Aorta (tissue), 5 donors: ENCODE data around the gene SV2C. TPM values are rescaled to one million over a fixed set of nuclear protein-coding genes. Genes with fewer than 3 reads are reported as not detected.

Experiments
- ATAC-seq: fragments of 200-7000 bp; cut with Tn5 transposase; one replicate; pipeline ENCODE4 v1.9.1; 2022; ENCODE audit warnings: moderate library complexity; ENCODE audit not compliant: low FRiP score
- DNase-seq, 2 donors: peaks; one replicate each; pipeline ENCODE4 v3.0.0-alpha.2; 2020
- H3K27ac ChIP-seq, 2 donors: one replicate each; pipeline ENCODE4 v1.5.1; 2013; ENCODE audit warnings: low read length in 2 of 2, mild to moderate bottlenecking in 2 of 2, moderate library complexity in 2 of 2, control low read depth in 1 of 2, inconsistent platforms in 1 of 2, low read depth in 1 of 2
- H3K27me3 ChIP-seq, 2 donors: one replicate each; pipeline ENCODE4 v1.6.1; 2013; ENCODE audit warnings: control low read depth in 1 of 2, low read length in 1 of 2, mild to moderate bottlenecking in 1 of 2, moderate library complexity in 1 of 2; ENCODE audit not compliant: insufficient read depth in 2 of 2, control insufficient read depth in 1 of 2
- H3K36me3 ChIP-seq, 2 donors: one replicate each; pipeline ENCODE4 v1.6.1; 2013; ENCODE audit warnings: control low read depth in 1 of 2, low read length in 1 of 2, mild to moderate bottlenecking in 1 of 2; ENCODE audit not compliant: insufficient read depth in 2 of 2, control insufficient read depth in 1 of 2
- H3K4me1 ChIP-seq, 2 donors: one replicate each; pipeline ENCODE4 v1.6.1; 2013; ENCODE audit warnings: low read length in 2 of 2, control low read depth in 1 of 2, mild to moderate bottlenecking in 1 of 2, moderate library complexity in 1 of 2; ENCODE audit not compliant: insufficient read depth in 2 of 2, control insufficient read depth in 1 of 2
- H3K4me3 ChIP-seq, 2 donors: one replicate each; pipeline ENCODE4 v1.5.1; 2013; ENCODE audit warnings: low read length in 2 of 2, control low read depth in 1 of 2, mild to moderate bottlenecking in 1 of 2
- H3K9me3 ChIP-seq: one replicate; pipeline ENCODE4 v1.6.1; 2013; ENCODE audit warnings: mild to moderate bottlenecking, low read length; ENCODE audit not compliant: control insufficient read depth
- WGBS, 2 donors: extraction: QIAGEN DNeasy Blood & Tissue Kit; methylation state at CpG; one replicate each; pipeline ENCODE4 v1.1.7; 2013; 5-methylcytosine and 5-hydroxymethylcytosine counted together
- intact Hi-C, 2 donors: fragments of 100-400 bp; cut with DNase I; formaldehyde crosslinking; loops; one replicate each; pipeline versions ENCODE4 v1.14.2 to v1.15.0; 2022
- polyA plus RNA-seq, 2 donors: library from polyadenylated mRNA; stranded (reverse); fragments of 200-250 nt; gene quantifications; one replicate each; pipeline ENCODE4 v1.2.3, GENCODE V29; 2013
- total RNA-seq, 2 donors: library from RNA; stranded (reverse); fragmentation: NEBNext Ultra II Directional; extraction: Animal tissue kit (Norgen Biotek cat#: 25700); gene quantifications; one replicate each; pipeline ENCODE4 v1.2.1, GENCODE V29; 2021
- donor health status: healthy with polysubstance abuse.
- donor health status: Bipolar disorder and iron deficiency.
- donor health status: DM: no; HTN: no; CAD: no.
- donor health status: DM: no; HTN: no; CAD: no.
- donor health status: DM: yes; HTN: yes; CAD: no.

Gene SV2C
- total and polyA plus RNA-seq, 4 donors = 0.33 TPM; not detected in 3

DNA sequence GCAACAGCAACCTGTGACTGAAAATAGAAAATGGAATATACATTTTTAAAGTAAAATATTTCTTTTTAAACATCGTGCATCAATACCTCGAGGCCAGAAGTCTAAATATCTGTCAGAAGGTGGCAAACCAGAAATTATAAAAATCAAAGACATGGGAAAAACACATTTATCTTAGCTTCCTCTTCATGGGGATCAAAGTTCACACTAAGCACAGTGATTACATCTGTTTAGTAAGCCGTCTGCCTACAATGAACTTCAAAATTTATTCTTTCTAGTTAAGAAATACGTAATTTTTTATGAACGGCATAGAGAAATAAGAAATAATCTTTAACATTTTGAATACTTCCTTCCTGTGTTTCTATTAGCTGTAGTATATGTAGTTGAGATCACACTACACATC is 17.9 kb upstream of the SV2C start:
- intact Hi-C loops = no loop called here
- ATAC-seq (no peak), DNase-seq (no peak)
- 69 to 75% methylated on average over 5 of the region's 5 CpGs for WGBS, 2 donors
- H3K9me3 ChIP-seq = peaks cover 2% of the 10 kb centered on the region
- H3K4me1 ChIP-seq = no peaks in the 10 kb centered on the region
- no peaks in the 10 kb centered on the region for H3K27me3 ChIP-seq
- H3K27ac ChIP-seq = no peak overlapping the region
- H3K4me3 ChIP-seq = no peak overlapping the region
- H3K36me3 ChIP-seq = no peaks in the 10 kb centered on the region

DNA sequence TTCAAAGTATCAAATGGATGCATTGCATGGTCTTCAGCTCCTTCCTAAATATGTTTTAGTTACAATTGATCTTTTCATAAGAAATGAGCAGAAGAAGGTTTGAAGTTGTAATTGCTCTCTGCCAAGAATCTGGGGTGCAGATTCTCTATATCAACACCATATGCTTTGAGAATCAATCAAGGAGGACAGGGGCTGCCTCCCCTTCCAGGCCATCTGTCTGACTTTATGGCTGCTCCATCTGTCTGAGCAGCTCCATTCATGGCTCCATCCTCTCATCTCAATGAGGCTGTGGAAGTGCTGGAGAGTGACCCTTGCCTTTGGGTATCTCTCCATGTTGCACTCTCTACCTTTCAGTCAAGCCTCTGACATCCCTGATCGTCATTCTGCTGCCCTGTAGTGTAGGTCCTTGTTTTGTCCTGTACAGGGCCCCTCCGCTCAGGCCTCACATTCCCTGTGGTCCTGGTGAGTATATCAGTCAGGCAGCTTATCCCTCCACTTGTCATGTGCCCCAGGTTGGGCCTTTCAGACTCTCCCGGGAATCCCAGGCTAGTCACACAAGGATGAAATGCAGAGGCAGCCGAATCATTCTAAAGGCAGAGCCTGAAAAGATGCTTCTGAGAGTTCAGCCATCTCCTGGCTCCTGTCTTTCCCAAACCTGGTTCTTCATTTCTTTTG is 14.0 kb upstream of the SV2C start:
- no peaks in the 10 kb centered on the region for H3K36me3 ChIP-seq
- H3K9me3 ChIP-seq = peaks cover 3% of the 10 kb centered on the region
- H3K4me3 ChIP-seq = no peak overlapping the region
- peaks cover 0 to 1% of the 10 kb centered on the region in 2 donors for H3K27me3 ChIP-seq
- 57 to 67% methylated on average over 4 of the region's 4 CpGs for WGBS, 2 donors
- no peak for DNase-seq
- no peak overlapping the region for H3K27ac ChIP-seq
- intact Hi-C loops = no loop called here
- H3K4me1 ChIP-seq = no peaks in the 10 kb centered on the region
- ATAC-seq = no peak

DNA sequence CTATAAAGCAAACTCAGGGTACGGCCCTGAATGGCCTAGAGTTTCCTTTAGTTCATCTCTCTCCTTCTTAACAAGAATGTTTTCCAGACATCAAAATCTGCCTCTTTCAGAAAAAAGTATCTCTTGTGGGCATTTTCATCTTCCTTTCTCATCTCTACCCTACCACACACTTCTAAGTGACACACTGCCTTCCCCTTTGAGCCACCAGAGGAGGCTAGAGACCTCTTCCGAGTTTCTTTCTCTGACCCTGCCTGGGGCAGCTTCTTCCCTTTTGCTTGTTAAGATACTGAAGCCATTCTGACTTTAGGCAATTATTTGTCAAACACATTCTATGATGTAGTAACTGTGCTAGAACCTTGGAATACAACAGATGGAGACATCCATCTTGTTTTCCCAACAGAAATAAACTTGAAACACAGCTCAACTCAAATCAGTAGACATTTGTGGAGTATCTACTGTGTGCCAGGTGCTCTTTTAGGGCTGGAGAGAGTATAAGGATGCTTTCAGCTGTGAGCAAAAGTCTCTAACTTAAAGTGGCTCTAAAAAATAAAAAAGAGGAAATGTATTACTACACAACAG is 8.6 kb upstream of the SV2C start:
- H3K27ac ChIP-seq = no peak overlapping the region
- intact Hi-C loops = no loop called here
- H3K9me3 ChIP-seq = peaks cover 3% of the 10 kb centered on the region
- H3K4me1 ChIP-seq = no peaks in the 10 kb centered on the region
- no peak overlapping the region for H3K4me3 ChIP-seq
- no peaks in the 10 kb centered on the region for H3K36me3 ChIP-seq
- peaks cover 0 to 1% of the 10 kb centered on the region in 2 donors for H3K27me3 ChIP-seq
- ATAC-seq = no peak
- no peak for DNase-seq
- WGBS, 2 donors = 41 to 43% methylated on average over 2 of the region's 2 CpGs

DNA sequence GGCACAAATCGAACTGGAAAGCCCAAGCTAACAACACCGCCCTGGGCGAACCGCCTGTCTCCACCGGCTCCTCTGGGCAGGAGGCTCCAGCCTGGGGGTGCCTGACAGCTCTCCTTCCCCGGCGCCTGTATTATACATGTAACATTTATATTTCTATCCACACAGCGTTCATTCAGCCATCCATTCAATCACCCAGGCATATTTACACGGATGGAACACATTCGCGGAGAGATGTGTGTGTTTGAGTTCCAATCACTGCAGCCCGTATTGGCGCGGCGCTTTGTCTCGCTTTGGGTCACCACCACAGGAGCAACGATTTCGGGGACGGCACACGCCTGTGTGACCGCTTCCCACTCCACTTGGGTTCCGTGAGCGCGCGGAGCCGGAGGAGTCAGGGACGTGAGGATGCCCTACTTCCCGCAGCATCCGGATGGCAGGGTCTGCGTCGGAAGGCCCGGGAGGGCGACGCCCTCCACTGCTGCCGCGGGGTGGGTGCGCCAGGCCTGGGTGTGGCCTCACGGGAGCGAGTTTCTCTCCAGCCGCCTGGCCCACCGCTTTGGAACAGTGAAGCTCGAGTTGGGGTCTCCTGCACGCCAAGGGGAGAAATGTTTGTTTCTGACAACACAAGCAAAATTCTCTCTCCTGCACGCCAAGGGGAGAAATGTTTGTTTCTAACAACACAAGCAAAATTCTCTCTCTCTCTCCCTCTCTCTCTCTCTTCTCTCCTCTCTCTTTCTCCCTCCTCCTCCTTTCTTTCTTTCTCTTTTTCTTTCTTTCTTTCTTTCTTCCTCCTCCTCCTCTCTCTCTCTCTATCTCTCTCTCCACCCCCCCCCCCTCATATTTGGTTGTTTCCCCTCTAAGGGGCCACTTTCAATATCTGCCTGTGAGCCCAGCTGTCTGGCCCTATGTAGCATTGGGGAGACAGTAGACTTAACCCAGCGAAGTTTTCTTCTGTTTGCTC is 1.1 kb upstream of the SV2C start:
- Histone ChIP-seq H3K4me1 (no peaks in the 10 kb centered on the region), H3K4me3 (no peak overlapping the region), H3K36me3 (no peaks in the 10 kb centered on the region), H3K9me3 (no peaks in the 10 kb centered on the region), H3K27me3 (no peaks in the 10 kb centered on the region), H3K27ac (no peak overlapping the region)
- 2 to 3% methylated on average over 45 of the region's 45 CpGs for WGBS, 2 donors
- DNase-seq (peak in 1 of 2 donors; percentile 57), ATAC-seq (no peak)
- intact Hi-C loops = no loop called here

DNA sequence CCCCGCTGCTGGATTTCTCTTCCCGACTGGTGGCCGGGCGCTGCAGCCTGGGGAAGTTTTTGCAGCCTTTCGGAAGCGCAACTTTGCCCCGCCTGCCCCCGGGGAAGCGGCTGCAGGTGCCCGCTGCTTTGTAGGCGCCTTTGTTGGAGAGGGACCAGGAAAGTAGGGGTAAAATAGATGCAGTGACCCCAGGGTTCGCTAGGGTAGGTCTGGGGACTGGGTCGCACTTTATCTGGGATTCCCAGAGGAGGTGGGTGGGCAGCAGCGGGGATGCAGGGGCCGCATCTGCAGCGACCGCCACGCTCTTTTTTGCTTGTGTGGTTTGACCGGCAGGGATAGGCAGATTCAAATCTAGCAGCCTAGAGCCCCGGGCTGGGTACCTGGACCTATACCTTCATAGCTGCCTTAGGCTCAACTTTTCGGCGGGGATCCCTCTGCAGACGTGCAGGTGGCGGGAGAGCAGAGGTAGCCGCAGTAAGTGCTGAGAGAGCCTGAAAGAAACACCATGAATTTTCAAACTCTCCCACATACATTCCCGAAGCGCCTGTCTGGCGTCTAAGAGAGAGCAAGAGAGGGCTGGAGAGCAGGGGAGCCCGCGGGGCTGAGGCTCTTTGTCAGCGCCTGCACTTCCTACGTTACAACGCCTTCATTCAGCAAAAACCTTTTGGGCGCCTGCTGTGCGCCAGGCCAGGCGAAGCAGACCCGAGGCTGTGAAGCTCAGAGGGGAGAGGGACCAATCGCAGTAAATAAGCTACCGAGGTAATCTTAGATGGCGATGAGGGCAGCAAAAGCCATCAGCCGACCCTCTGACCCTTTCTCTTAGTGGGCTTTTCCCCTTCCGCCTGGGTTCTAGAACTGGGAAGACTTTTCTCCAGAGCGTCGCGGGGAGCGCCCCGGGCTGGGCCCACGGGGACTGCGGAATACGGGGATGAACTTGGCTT is 642 bp downstream of the SV2C start:
- DNase-seq = peak in 1 of 2 donors; percentile 49
- Histone ChIP-seq H3K27ac (no peak overlapping the region), H3K4me1 (no peaks in the 10 kb centered on the region), H3K36me3 (no peaks in the 10 kb centered on the region), H3K9me3 (peaks cover 1% of the 10 kb centered on the region), H3K4me3 (no peak overlapping the region), H3K27me3 (no peaks in the 10 kb centered on the region)
- 1% methylated on average over 47 to 50 of the region's 50 CpGs for WGBS, 2 donors
- intact Hi-C loops = no loop called here
- no peak for ATAC-seq

DNA sequence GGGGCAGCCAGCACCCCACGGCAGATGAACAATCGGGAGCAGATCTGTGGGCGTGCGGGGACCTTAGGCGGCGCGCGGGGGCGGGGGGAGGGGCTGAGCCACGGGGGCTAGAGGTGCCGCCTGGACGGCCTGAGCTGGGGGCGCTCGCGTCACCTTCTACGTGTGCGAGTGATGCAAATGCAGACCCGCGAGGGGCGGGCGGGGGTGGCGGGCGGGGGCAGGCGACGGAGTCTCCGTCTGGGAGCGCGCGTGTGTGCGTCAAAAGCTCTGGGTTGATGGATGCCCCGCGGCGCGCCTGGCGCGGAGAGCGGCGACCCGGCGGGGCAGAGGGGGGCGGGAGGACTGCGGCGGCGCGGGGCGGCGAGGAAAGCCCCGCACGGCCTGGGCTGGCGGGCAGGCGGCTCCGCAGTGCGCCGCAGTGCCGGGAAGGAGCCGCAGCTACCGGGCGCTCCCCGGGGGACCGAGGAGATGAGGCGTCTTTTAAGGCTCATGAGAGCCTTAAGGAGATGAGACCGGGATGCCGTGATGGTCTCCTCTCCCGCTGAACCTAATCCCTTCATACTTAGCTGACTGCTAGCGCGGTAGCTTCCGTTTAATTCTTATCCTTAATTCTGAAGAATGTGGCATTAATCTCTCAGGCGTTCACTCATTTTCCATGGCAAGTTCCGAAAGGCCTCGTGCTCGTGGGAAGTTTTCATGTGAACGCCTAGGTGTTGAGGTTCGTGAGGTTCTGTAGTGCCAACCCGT is 1.5 kb downstream of the SV2C start:
- no peaks in the 10 kb centered on the region for H3K36me3 ChIP-seq
- 0 to 1% methylated on average over 45 to 74 of the region's 74 CpGs for WGBS, 2 donors
- DNase-seq (no peak), ATAC-seq (no peak)
- H3K4me3 ChIP-seq = no peak overlapping the region
- no peak overlapping the region for H3K27ac ChIP-seq
- intact Hi-C loops = no loop called here
- peaks cover 1% of the 10 kb centered on the region for H3K9me3 ChIP-seq
- no peaks in the 10 kb centered on the region for H3K4me1 ChIP-seq
- H3K27me3 ChIP-seq = no peaks in the 10 kb centered on the region

DNA sequence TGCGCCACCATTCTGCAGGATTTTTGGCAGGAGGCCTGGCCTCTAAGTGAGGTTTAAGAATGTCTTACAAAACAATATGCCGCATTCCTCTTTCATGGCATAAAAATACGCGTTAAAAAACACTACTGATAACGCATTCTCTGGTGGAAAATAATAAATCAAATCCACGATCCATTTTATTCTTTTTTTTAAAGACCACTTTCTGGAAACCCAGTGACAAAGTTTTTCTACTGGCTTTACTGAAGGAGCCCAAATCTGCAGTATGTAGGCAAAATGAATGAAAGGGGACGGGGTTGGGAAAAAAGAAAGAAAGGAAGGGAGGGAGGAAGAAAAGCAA is 2.0 kb downstream of the SV2C start:
- Histone ChIP-seq H3K27ac (no peak overlapping the region), H3K36me3 (no peaks in the 10 kb centered on the region), H3K27me3 (no peaks in the 10 kb centered on the region), H3K9me3 (peaks cover 4% of the 10 kb centered on the region), H3K4me1 (no peaks in the 10 kb centered on the region), H3K4me3 (no peak overlapping the region)
- intact Hi-C loops = no loop called here
- ATAC-seq (no peak), DNase-seq (no peak)
- 5 to 7% methylated on average over 7 of the region's 7 CpGs for WGBS, 2 donors

DNA sequence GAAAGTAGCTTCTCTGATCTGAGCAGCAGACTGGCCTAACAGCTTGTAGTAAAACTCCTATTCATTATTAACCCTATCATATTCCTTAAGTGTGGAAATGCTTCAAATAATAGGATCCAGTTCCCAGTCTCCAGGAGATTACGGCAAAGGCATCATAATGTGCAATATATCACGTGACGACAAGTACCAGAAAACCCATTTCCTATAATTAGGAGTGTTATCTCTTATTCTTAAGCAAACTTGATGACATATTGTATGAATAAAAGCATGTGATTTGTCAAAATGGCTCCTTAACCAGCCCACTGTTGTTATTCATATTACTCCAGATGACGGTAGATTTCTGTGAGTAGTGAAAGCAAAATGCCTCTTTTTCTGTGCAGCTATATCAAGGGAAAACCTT is 2.9 kb downstream of the SV2C start:
- intact Hi-C loops = no loop called here
- ATAC-seq = no peak
- Histone ChIP-seq H3K27me3 (no peaks in the 10 kb centered on the region), H3K27ac (no peak overlapping the region), H3K4me1 (no peaks in the 10 kb centered on the region), H3K9me3 (peaks cover 4% of the 10 kb centered on the region), H3K4me3 (no peak overlapping the region), H3K36me3 (no peaks in the 10 kb centered on the region)
- no peak for DNase-seq
- WGBS, 2 donors = 45 to 50% methylated on average over 4 of the region's 4 CpGs
